WTC11 (cell line): ENCODE results near the gene MTUS2. TPM values are rescaled to one million over a fixed set of nuclear protein-coding genes. Genes with fewer than 3 reads are reported as not detected.

Experiments
- ATAC-seq: fragments of 200-7000 bp; cut with Tn5 transposase; 2 replicates; pipeline ENCODE4 v1.10.0; 2021; ENCODE audit warnings: mild to moderate bottlenecking, moderate library complexity
- CTCF ChIA-PET: fragments of 300-600 bp; sonication (Branson Sonifier 250); formaldehyde crosslinking; loops from one replicate; lab custom pipeline; 2021; ENCODE audit warnings: antibody characterized with exemption; lab: Charles Lee
- POLR2A ChIA-PET: fragments of 350-600 bp; sonication (Branson Sonifier 250); formaldehyde crosslinking; loops from one replicate; lab custom pipeline; 2021; ENCODE audit warnings: antibody characterized with exemption; lab: Charles Lee
- DNase-seq: peaks from one replicate; pipeline ENCODE4 v3.0.0; 2021; ENCODE audit warnings: low spot score
- H3K27ac Mint-ChIP-seq: 2 replicates; pipeline ENCODE4 v1.8.0; 2021; ENCODE audit warnings: mixed read lengths
- H3K27me3 Mint-ChIP-seq: 2 replicates; pipeline ENCODE4 v1.8.0; 2021; ENCODE audit warnings: low read depth, mild to moderate bottlenecking, moderate library complexity, mixed read lengths
- H3K36me3 Mint-ChIP-seq: 2 replicates; pipeline ENCODE4 v1.8.0; 2021; ENCODE audit warnings: mixed read lengths
- H3K4me1 Mint-ChIP-seq: 2 replicates; pipeline ENCODE4 v1.8.0; 2022; ENCODE audit warnings: mixed read lengths
- H3K4me3 Mint-ChIP-seq: 2 replicates; pipeline ENCODE4 v1.8.0; 2021; ENCODE audit warnings: mild to moderate bottlenecking, moderate library complexity, mixed read lengths
- H3K9me3 Mint-ChIP-seq: 2 replicates; pipeline ENCODE4 v1.8.0; 2021; ENCODE audit warnings: mixed read lengths
- HMGA2 ChIP-seq: fragments of 250-450 bp; sonication (Bioruptor Pico); IDR thresholded peaks from 2 replicates; pipeline ENCODE4 v1.4.0; 2021; ENCODE audit warnings: mild to moderate bottlenecking, moderate library complexity
- IRF2 ChIP-seq: sonication (generic); formaldehyde crosslinking; IDR thresholded peaks from 2 replicates; pipeline ENCODE4 v1.8.0; 2022; ENCODE audit warnings: low read depth, missing genetic modification reagents, borderline replicate concordance
- NR3C1 ChIP-seq: sonication (generic); formaldehyde crosslinking; conservative IDR thresholded peaks from 2 replicates; pipeline ENCODE4 v1.8.1; 2023; ENCODE audit warnings: low read depth, mild to moderate bottlenecking, missing genetic modification reagents
- OVOL2 ChIP-seq: fragments of 250-450 bp; sonication (Bioruptor Pico); IDR thresholded peaks from 2 replicates; pipeline ENCODE4 v1.9.0; 2021; ENCODE audit warnings: mild to moderate bottlenecking, borderline replicate concordance
- TEAD4 ChIP-seq: sonication (generic); formaldehyde crosslinking; IDR thresholded peaks from 2 replicates; pipeline ENCODE4 v1.8.0; 2022; ENCODE audit warnings: mild to moderate bottlenecking, missing genetic modification reagents
- TP53 ChIP-seq: sonication (generic); formaldehyde crosslinking; IDR thresholded peaks from 2 replicates; pipeline ENCODE4 v1.8.1; 2023; ENCODE audit warnings: mild to moderate bottlenecking, missing genetic modification reagents
- ZNF232 ChIP-seq: sonication (generic); formaldehyde crosslinking; IDR thresholded peaks from 2 replicates; pipeline ENCODE4 v1.8.0; 2022; ENCODE audit warnings: mild to moderate bottlenecking, missing genetic modification reagents
- ZNF423 ChIP-seq: fragments of 250-450 bp; sonication (Bioruptor Pico); IDR thresholded peaks from 2 replicates; pipeline ENCODE4 v2.1.2; 2022; ENCODE audit warnings: mild to moderate bottlenecking, moderate library complexity
- total RNA-seq: library from RNA; stranded (reverse); gene quantifications from 3 replicates; pipeline ENCODE4 v1.2.3, GENCODE V29; 2021
- TF ChIP-seq, protein P1 (sequence below): fragments of 250-450 bp; sonication (Bioruptor Pico); conservative IDR thresholded peaks from 2 replicates; pipeline ENCODE4 v1.9.0; 2021; ENCODE audit warnings: mild to moderate bottlenecking
- TF ChIP-seq, protein P2 (sequence below): sonication (generic); formaldehyde crosslinking; IDR thresholded peaks from 2 replicates; pipeline ENCODE4 v1.8.0; 2023; ENCODE audit warnings: missing genetic modification reagents
- TF ChIP-seq, protein P3 (sequence below): sonication (generic); formaldehyde crosslinking; IDR thresholded peaks from 2 replicates; pipeline ENCODE4 v1.8.0; 2023; ENCODE audit warnings: missing genetic modification reagents, mild to moderate bottlenecking, borderline replicate concordance
- TF ChIP-seq, protein P4 (sequence below): sonication (generic); formaldehyde crosslinking; IDR thresholded peaks from 2 replicates; pipeline ENCODE4 v1.8.1; 2023; ENCODE audit warnings: mild to moderate bottlenecking, missing genetic modification reagents, borderline replicate concordance
- TF ChIP-seq, protein P5 (sequence below): fragments of 200-600 bp; IDR thresholded peaks from 2 replicates; pipeline ENCODE4 v1.8.0; 2022; ENCODE audit warnings: antibody characterized with exemption
- TF ChIP-seq, protein P6 (sequence below): sonication (generic); formaldehyde crosslinking; IDR thresholded peaks from 2 replicates; pipeline ENCODE4 v1.8.0; 2022; ENCODE audit warnings: mild to moderate bottlenecking, missing genetic modification reagents

Gene MTUS2
- total RNA-seq, 1 experiment from 2014 or later: 0.22 TPM

DNA sequence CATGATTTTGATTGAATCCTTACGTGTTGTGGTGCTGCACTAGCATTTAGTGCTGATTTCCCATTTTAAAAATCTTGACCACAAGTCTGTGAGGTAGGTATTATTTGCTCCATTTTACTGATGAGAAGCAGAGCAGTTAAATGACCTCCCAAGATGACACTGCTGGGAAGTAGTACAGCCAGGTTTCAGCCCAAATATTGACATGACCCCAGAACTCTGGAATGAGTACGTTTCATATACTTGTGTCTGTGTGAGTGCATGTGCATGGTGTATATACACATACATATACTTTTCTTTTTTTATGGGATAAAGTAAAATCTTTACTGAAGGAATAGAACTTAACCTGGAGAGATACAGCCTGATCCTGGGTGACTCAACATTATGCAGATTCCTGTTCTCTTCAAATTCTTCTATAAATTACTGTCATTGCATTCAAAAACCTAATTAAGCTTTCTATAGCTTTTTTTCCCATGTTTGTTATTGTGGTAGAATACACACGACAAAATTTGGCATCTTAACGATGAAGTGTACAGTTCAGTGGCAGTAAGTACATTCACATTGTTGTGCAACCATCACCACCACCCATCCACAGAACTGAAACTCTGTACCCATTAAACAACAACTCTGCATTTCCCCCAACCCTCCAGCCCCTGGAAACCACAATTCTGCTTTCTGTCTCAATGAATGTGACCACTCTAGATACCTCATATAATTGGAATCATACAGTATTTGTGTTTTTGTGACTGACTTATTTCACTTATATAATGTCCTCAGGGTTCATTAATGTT lies 311.9 kb downstream of the MTUS2 start:
- TF ChIP-seq, protein P1, sequence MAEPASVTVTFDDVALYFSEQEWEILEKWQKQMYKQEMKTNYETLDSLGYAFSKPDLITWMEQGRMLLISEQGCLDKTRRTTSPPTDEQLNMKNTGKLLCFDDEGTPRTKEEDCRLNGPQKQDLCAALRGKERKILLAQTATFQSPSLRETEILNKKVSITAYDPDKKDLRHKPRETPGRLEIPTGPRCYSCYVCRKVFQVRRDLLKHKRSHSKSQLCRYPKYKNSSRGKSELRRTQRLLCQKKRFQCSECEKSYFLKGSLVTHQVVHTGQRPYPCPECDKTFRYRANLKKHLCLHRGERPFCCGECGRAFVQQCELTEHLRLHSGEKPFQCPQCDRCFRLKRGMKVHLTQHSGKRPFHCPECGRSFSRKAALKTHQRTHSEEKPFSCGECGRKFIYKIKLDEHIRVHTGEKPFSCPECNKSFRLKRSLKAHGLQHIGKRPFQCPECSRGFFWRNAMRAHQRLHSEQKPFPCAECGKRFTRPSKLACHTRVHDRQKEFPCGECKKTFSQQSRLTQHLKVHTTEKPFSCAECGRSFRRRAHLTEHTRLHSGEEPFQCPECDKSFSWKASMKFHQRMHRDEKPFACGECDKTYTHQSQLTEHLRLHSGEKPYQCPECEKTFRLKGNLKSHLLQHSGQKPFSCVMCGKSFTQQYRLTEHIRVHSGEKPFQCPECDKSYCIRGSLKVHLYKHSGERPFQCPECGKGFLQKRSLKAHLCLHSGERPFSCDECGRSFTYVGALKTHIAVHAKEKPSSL (CRISPR knock-in tag): no peak
- TF ChIP-seq, protein P2, sequence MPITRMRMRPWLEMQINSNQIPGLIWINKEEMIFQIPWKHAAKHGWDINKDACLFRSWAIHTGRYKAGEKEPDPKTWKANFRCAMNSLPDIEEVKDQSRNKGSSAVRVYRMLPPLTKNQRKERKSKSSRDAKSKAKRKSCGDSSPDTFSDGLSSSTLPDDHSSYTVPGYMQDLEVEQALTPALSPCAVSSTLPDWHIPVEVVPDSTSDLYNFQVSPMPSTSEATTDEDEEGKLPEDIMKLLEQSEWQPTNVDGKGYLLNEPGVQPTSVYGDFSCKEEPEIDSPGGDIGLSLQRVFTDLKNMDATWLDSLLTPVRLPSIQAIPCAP (CRISPR knock-in tag): no peak
- TF ChIP-seq HMGA2 (CRISPR knock-in tag) (no peak), TEAD4 (CRISPR knock-in tag) (no peak), OVOL2 (CRISPR knock-in tag) (no peak), NR3C1 (no peak), ZNF423 (CRISPR knock-in tag) (no peak)
- no peak for ATAC-seq
- Mint-ChIP-seq H3K9me3 (peaks cover 10% of the 10 kb centered on the region), H3K4me3 (no peak overlapping the region), H3K27ac (no peak overlapping the region), H3K4me1 (no peaks in the 10 kb centered on the region), H3K27me3 (no peaks in the 10 kb centered on the region), H3K36me3 (peaks cover under 1% of the 10 kb centered on the region)
- no peak for DNase-seq
- CTCF ChIA-PET: no interaction called here
- POLR2A ChIA-PET: interaction anchor here (0.5 kb wide), 1 partner anchor 40 kb away, joined by 3 read pairs; no protein-coding TSS in a partner anchor

DNA sequence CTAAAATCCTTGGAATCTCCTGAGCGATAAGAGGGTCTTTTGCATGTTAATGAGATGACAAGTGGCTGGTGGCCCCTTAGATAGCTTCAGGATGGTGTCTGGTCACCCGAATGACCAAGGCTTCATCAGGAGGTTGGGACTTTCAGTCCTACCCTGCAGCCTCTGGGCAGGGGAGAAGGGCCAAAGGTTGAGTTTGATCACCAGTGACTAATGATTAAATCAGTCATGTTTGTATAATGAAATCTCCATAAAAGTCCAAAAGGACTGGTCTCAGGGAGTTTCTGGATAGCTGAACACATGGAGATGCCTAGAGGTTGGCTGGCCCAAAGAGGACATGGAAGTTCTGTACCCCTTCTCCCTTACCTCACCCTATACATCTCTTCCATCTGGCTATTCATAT lies 316.2 kb downstream of the MTUS2 start:
- no peak for DNase-seq
- Mint-ChIP-seq H3K27ac (no peak overlapping the region), H3K4me3 (no peak overlapping the region), H3K4me1 (no peaks in the 10 kb centered on the region), H3K36me3 (peaks cover 9% of the 10 kb centered on the region), H3K9me3 (peaks cover 24% of the 10 kb centered on the region)
- CTCF ChIA-PET: no interaction called here
- TF ChIP-seq, protein P3, sequence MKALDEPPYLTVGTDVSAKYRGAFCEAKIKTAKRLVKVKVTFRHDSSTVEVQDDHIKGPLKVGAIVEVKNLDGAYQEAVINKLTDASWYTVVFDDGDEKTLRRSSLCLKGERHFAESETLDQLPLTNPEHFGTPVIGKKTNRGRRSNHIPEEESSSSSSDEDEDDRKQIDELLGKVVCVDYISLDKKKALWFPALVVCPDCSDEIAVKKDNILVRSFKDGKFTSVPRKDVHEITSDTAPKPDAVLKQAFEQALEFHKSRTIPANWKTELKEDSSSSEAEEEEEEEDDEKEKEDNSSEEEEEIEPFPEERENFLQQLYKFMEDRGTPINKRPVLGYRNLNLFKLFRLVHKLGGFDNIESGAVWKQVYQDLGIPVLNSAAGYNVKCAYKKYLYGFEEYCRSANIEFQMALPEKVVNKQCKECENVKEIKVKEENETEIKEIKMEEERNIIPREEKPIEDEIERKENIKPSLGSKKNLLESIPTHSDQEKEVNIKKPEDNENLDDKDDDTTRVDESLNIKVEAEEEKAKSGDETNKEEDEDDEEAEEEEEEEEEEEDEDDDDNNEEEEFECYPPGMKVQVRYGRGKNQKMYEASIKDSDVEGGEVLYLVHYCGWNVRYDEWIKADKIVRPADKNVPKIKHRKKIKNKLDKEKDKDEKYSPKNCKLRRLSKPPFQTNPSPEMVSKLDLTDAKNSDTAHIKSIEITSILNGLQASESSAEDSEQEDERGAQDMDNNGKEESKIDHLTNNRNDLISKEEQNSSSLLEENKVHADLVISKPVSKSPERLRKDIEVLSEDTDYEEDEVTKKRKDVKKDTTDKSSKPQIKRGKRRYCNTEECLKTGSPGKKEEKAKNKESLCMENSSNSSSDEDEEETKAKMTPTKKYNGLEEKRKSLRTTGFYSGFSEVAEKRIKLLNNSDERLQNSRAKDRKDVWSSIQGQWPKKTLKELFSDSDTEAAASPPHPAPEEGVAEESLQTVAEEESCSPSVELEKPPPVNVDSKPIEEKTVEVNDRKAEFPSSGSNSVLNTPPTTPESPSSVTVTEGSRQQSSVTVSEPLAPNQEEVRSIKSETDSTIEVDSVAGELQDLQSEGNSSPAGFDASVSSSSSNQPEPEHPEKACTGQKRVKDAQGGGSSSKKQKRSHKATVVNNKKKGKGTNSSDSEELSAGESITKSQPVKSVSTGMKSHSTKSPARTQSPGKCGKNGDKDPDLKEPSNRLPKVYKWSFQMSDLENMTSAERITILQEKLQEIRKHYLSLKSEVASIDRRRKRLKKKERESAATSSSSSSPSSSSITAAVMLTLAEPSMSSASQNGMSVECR (CRISPR knock-in tag): no peak
- TF ChIP-seq, protein P4, sequence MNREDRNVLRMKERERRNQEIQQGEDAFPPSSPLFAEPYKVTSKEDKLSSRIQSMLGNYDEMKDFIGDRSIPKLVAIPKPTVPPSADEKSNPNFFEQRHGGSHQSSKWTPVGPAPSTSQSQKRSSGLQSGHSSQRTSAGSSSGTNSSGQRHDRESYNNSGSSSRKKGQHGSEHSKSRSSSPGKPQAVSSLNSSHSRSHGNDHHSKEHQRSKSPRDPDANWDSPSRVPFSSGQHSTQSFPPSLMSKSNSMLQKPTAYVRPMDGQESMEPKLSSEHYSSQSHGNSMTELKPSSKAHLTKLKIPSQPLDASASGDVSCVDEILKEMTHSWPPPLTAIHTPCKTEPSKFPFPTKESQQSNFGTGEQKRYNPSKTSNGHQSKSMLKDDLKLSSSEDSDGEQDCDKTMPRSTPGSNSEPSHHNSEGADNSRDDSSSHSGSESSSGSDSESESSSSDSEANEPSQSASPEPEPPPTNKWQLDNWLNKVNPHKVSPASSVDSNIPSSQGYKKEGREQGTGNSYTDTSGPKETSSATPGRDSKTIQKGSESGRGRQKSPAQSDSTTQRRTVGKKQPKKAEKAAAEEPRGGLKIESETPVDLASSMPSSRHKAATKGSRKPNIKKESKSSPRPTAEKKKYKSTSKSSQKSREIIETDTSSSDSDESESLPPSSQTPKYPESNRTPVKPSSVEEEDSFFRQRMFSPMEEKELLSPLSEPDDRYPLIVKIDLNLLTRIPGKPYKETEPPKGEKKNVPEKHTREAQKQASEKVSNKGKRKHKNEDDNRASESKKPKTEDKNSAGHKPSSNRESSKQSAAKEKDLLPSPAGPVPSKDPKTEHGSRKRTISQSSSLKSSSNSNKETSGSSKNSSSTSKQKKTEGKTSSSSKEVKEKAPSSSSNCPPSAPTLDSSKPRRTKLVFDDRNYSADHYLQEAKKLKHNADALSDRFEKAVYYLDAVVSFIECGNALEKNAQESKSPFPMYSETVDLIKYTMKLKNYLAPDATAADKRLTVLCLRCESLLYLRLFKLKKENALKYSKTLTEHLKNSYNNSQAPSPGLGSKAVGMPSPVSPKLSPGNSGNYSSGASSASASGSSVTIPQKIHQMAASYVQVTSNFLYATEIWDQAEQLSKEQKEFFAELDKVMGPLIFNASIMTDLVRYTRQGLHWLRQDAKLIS (CRISPR knock-in tag): no peak
- TF ChIP-seq OVOL2 (CRISPR knock-in tag): no peak
- TF ChIP-seq, protein P5, sequence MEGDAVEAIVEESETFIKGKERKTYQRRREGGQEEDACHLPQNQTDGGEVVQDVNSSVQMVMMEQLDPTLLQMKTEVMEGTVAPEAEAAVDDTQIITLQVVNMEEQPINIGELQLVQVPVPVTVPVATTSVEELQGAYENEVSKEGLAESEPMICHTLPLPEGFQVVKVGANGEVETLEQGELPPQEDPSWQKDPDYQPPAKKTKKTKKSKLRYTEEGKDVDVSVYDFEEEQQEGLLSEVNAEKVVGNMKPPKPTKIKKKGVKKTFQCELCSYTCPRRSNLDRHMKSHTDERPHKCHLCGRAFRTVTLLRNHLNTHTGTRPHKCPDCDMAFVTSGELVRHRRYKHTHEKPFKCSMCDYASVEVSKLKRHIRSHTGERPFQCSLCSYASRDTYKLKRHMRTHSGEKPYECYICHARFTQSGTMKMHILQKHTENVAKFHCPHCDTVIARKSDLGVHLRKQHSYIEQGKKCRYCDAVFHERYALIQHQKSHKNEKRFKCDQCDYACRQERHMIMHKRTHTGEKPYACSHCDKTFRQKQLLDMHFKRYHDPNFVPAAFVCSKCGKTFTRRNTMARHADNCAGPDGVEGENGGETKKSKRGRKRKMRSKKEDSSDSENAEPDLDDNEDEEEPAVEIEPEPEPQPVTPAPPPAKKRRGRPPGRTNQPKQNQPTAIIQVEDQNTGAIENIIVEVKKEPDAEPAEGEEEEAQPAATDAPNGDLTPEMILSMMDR: no peak
- TF ChIP-seq ZNF232: no peak
- no peak for TF ChIP-seq IRF2 (CRISPR knock-in tag)
- no peak for TF ChIP-seq TP53
- TF ChIP-seq, protein P6, sequence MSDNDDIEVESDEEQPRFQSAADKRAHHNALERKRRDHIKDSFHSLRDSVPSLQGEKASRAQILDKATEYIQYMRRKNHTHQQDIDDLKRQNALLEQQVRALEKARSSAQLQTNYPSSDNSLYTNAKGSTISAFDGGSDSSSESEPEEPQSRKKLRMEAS (CRISPR knock-in tag): no peak
- TF ChIP-seq, all 79 proteins: peak for 0
- no peak for ATAC-seq
- no peaks in the 10 kb centered on the region; the same call in 1 of the 2 replicates for H3K27me3 Mint-ChIP-seq
- POLR2A ChIA-PET: no interaction called here
